ENCODE data around the gene CMPK1. TPM values are rescaled to one million over a fixed set of nuclear protein-coding genes. Genes with fewer than 3 reads are reported as not detected.

Gene CMPK1
- total and polyA plus RNA-seq, 2 donors (not counting 1 experiment from before 2014, with no cell fraction given): 65.1 to 87.4 TPM

GRCh38 chr1:47326271-47326670 is 7.3 kb upstream of the CMPK1 start:
- no peak overlapping the region for H3K4me3 ChIP-seq (replicated peaks in 1 of 4; ENCODE audit: control extremely low read depth in 1 of 4, insufficient read depth in 1 of 4, low read depth in 3 of 4, low read length in 4 of 4)
- H3K79me2 ChIP-seq (ENCODE audit: control insufficient read depth, insufficient read depth, low read length): no peaks in the 10 kb centered on the region
- H4K20me1 ChIP-seq (ENCODE audit: control insufficient read depth, extremely low read depth, insufficient read depth, low read length): no peaks in the 10 kb centered on the region
- H3K36me3 ChIP-seq (ENCODE audit: control insufficient read depth, insufficient read depth, low read length): no peaks in the 10 kb centered on the region
- no peak overlapping the region for H3K27ac ChIP-seq (ENCODE audit: insufficient read depth, low read length)
- H3K9ac ChIP-seq (ENCODE audit: insufficient read depth, low read length): no peak overlapping the region
- H3K4me1 ChIP-seq (ENCODE audit: control insufficient read depth, extremely low read depth, insufficient read depth, low read length): no peaks in the 10 kb centered on the region
- TF ChIP-seq, protein P1, sequence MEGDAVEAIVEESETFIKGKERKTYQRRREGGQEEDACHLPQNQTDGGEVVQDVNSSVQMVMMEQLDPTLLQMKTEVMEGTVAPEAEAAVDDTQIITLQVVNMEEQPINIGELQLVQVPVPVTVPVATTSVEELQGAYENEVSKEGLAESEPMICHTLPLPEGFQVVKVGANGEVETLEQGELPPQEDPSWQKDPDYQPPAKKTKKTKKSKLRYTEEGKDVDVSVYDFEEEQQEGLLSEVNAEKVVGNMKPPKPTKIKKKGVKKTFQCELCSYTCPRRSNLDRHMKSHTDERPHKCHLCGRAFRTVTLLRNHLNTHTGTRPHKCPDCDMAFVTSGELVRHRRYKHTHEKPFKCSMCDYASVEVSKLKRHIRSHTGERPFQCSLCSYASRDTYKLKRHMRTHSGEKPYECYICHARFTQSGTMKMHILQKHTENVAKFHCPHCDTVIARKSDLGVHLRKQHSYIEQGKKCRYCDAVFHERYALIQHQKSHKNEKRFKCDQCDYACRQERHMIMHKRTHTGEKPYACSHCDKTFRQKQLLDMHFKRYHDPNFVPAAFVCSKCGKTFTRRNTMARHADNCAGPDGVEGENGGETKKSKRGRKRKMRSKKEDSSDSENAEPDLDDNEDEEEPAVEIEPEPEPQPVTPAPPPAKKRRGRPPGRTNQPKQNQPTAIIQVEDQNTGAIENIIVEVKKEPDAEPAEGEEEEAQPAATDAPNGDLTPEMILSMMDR (conservative IDR thresholded peaks at IDR 0.05 in 1 of 2, IDR thresholded peaks at IDR 0.05 in 1 of 2; ENCODE audit: low read depth in 1 of 2, low read length in 2 of 2): no peak
- TF ChIP-seq EZH2 (IDR thresholded peaks at IDR 0.05; ENCODE audit: low read length, missing control alignments): no peak
- no peak overlapping the region for H2AFZ ChIP-seq (ENCODE audit: low read length)
- no peak for DNase-seq (ENCODE audit: low read depth in 2 of 2)
- H3K27me3 ChIP-seq (ENCODE audit: control insufficient read depth, insufficient read depth, low read length): no peaks in the 10 kb centered on the region
- H3K4me2 ChIP-seq (ENCODE audit: extremely low read depth, insufficient read depth, low read length): no peak overlapping the region
- no peaks in the 10 kb centered on the region for H3K9me3 ChIP-seq (ENCODE audit: control insufficient read depth, insufficient read depth, low read depth, low read length)

DNA sequence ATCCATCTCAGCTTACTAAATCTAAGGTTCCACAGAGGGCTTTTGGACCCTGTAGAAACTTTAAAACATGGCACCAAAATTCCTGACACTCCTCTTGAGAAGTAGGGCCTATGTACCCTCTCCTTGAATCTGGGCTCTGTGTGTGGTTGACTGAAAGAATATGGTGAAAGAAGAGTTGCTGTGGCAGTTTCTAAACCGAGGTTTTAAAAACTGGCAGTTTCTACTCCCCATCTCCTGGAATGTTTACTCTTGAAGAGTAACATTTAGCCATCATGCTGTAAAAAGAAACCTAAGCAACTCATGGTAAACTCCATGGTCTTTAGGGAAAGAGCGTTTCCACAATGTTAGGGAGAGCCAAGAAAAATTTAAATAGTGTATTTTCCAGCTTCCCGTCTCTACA is 4.6 kb upstream of the CMPK1 start:
- no peaks in the 10 kb centered on the region for H3K27me3 ChIP-seq (ENCODE audit: control insufficient read depth, insufficient read depth, low read length)
- DNase-seq (ENCODE audit: low read depth in 2 of 2): no peak

DNA sequence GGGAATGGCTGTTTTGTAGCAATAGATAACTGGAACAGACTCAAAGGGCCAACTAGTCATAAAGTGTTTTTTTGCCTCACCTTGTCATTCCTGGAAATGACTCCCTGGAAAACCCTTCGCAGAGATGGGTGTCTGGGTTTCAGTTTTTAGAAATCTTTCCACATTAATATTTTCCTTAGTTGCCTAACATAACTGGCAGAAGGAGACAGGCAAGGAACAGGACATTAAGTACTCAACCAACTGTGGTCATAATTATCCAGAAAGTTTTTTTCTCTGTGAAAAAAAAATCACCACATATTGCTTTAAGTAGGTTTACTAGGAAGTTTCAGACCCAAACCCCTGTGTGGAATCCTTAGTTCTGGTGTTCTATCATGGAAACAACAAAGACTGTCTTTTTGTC is 3.4 kb upstream of the CMPK1 start:
- H3K36me3 ChIP-seq (ENCODE audit: control insufficient read depth, insufficient read depth, low read length): no peaks in the 10 kb centered on the region
- TF ChIP-seq EZH2 (IDR thresholded peaks at IDR 0.05; ENCODE audit: low read length, missing control alignments): no peak
- TF ChIP-seq, protein P1 (conservative IDR thresholded peaks at IDR 0.05 in 1 of 2, IDR thresholded peaks at IDR 0.05 in 1 of 2; ENCODE audit: low read depth in 1 of 2, low read length in 2 of 2): no peak
- H3K9me3 ChIP-seq (ENCODE audit: control insufficient read depth, insufficient read depth, low read depth, low read length): no peaks in the 10 kb centered on the region
- no peak overlapping the region for H2AFZ ChIP-seq (ENCODE audit: low read length)
- peaks cover 5% of the 10 kb centered on the region for H3K79me2 ChIP-seq (ENCODE audit: control insufficient read depth, insufficient read depth, low read length)
- no peaks in the 10 kb centered on the region for H3K27me3 ChIP-seq (ENCODE audit: control insufficient read depth, insufficient read depth, low read length)
- no peak overlapping the region for H3K9ac ChIP-seq (ENCODE audit: insufficient read depth, low read length)
- H4K20me1 ChIP-seq (ENCODE audit: control insufficient read depth, extremely low read depth, insufficient read depth, low read length): no peaks in the 10 kb centered on the region
- H3K4me2 ChIP-seq (ENCODE audit: extremely low read depth, insufficient read depth, low read length): no peak overlapping the region
- H3K4me3 ChIP-seq (replicated peaks in 1 of 4; ENCODE audit: control extremely low read depth in 1 of 4, insufficient read depth in 1 of 4, low read depth in 3 of 4, low read length in 4 of 4): no peak overlapping the region
- no peaks in the 10 kb centered on the region for H3K4me1 ChIP-seq (ENCODE audit: control insufficient read depth, extremely low read depth, insufficient read depth, low read length)
- DNase-seq (ENCODE audit: low read depth in 2 of 2): no peak
- H3K27ac ChIP-seq (ENCODE audit: insufficient read depth, low read length): no peak overlapping the region

More for the DNA sequence above, 4.6 kb upstream of the CMPK1 start:
- Histone ChIP-seq H4K20me1 (ENCODE audit: control insufficient read depth, extremely low read depth, insufficient read depth, low read length) (no peaks in the 10 kb centered on the region), H3K9ac (ENCODE audit: insufficient read depth, low read length) (no peak overlapping the region), H3K4me1 (ENCODE audit: control insufficient read depth, extremely low read depth, insufficient read depth, low read length) (no peaks in the 10 kb centered on the region), H3K36me3 (ENCODE audit: control insufficient read depth, insufficient read depth, low read length) (no peaks in the 10 kb centered on the region), H3K4me3 (replicated peaks in 1 of 4; ENCODE audit: control extremely low read depth in 1 of 4, insufficient read depth in 1 of 4, low read depth in 3 of 4, low read length in 4 of 4) (no peak overlapping the region), H3K27ac (ENCODE audit: insufficient read depth, low read length) (no peak overlapping the region), H3K4me2 (ENCODE audit: extremely low read depth, insufficient read depth, low read length) (no peak overlapping the region), H3K9me3 (ENCODE audit: control insufficient read depth, insufficient read depth, low read depth, low read length) (no peaks in the 10 kb centered on the region), H3K79me2 (ENCODE audit: control insufficient read depth, insufficient read depth, low read length) (no peaks in the 10 kb centered on the region), H2AFZ (ENCODE audit: low read length) (no peak overlapping the region)
- no peak for TF ChIP-seq EZH2 (IDR thresholded peaks at IDR 0.05; ENCODE audit: low read length, missing control alignments)
- TF ChIP-seq, protein P1 (conservative IDR thresholded peaks at IDR 0.05 in 1 of 2, IDR thresholded peaks at IDR 0.05 in 1 of 2; ENCODE audit: low read depth in 1 of 2, low read length in 2 of 2): no peak
